HepG2 (cell line): ENCODE measurements around the gene GLCE. TPM values are rescaled to one million over a fixed set of nuclear protein-coding genes. Genes with fewer than 3 reads are reported as not detected.

Experiments
- ATF2 ChIP-seq: sonication (generic); formaldehyde crosslinking; IDR thresholded peaks from 2 replicates; pipeline ENCODE4 v1.4.0; 2020; ENCODE audit warnings: missing genetic modification reagents
- ATF7-NPFF ChIP-seq: sonication (generic); formaldehyde crosslinking; IDR thresholded peaks from 2 replicates; pipeline ENCODE4 v1.8.1; 2023; ENCODE audit warnings: mild to moderate bottlenecking, low read depth, missing genetic modification reagents, moderate library complexity
- BCL6 ChIP-seq: IDR thresholded peaks from 2 replicates; pipeline ENCODE4 v1.6.1; 2016; ENCODE audit warnings: missing genetic modification reagents, missing compliant biosample characterization
- FUBP1 ChIP-seq: sonication (generic); formaldehyde crosslinking; IDR thresholded peaks from 2 replicates; pipeline ENCODE4 v1.5.1; 2020; ENCODE audit warnings: missing genetic modification reagents, mild to moderate bottlenecking, borderline replicate concordance
- HCFC1 ChIP-seq: fragments of 150-350 bp; IDR thresholded peaks from 2 replicates; pipeline ENCODE4 v1.6.1; 2014; ENCODE audit warnings: low read depth, low read length
- HDAC2 ChIP-seq: sonication (generic); formaldehyde crosslinking; IDR thresholded peaks from 2 replicates; pipeline ENCODE4 v1.4.0; 2020; ENCODE audit warnings: missing genetic modification reagents
- HDAC6 ChIP-seq: fragments of 200-600 bp; sonication (generic); IDR thresholded peaks from 2 replicates; pipeline ENCODE4 v1.7.0; 2017; ENCODE audit warnings: mild to moderate bottlenecking, antibody characterized with exemption, low read length, low read depth
- KDM5B ChIP-seq: sonication (generic); formaldehyde crosslinking; IDR thresholded peaks from 2 replicates; pipeline ENCODE4 v1.4.0; 2020; ENCODE audit warnings: missing genetic modification reagents, mild to moderate bottlenecking, borderline replicate concordance
- MLLT10 ChIP-seq: sonication (generic); formaldehyde crosslinking; IDR thresholded peaks from 2 replicates; pipeline ENCODE4 v1.4.0; 2020; ENCODE audit warnings: missing genetic modification reagents
- REL ChIP-seq: sonication (generic); formaldehyde crosslinking; conservative IDR thresholded peaks from 2 replicates; pipeline ENCODE4 v1.8.0; 2022; ENCODE audit warnings: mild to moderate bottlenecking, missing genetic modification reagents, moderate library complexity
- SKI ChIP-seq: fragments of 450-650 bp; IDR thresholded peaks from one replicate; pipeline ENCODE4 v1.6.1; 2018; ENCODE audit warnings: mild to moderate bottlenecking; ENCODE audit not compliant: partially characterized antibody
- SMYD3 ChIP-seq: sonication (generic); formaldehyde crosslinking; IDR thresholded peaks from 2 replicates; pipeline ENCODE4 v1.8.1; 2023; ENCODE audit warnings: mild to moderate bottlenecking, missing genetic modification reagents
- SOX5 ChIP-seq: IDR thresholded peaks from 2 replicates; pipeline ENCODE4 v1.6.1; 2016; ENCODE audit warnings: borderline replicate concordance
- SRY ChIP-seq: sonication (generic); formaldehyde crosslinking; IDR thresholded peaks from 2 replicates; pipeline ENCODE4 v1.8.0; 2022; ENCODE audit warnings: mild to moderate bottlenecking, missing genetic modification reagents
- ZBTB26 ChIP-seq: IDR thresholded peaks from 2 replicates; pipeline ENCODE4 v1.6.1; 2016; ENCODE audit warnings: missing compliant biosample characterization, missing genetic modification reagents, borderline replicate concordance
- ZBTB3 ChIP-seq: sonication (generic); formaldehyde crosslinking; IDR thresholded peaks from 2 replicates; pipeline ENCODE4 v1.4.0; 2020; ENCODE audit warnings: low read depth, mild to moderate bottlenecking, moderate library complexity, missing genetic modification reagents, borderline replicate concordance
- ZFP1 ChIP-seq: IDR thresholded peaks from 2 replicates; pipeline ENCODE4 v1.6.1; 2016
- ZFX ChIP-seq: sonication (generic); formaldehyde crosslinking; IDR thresholded peaks from 2 replicates; pipeline ENCODE4 v1.4.0; 2020; ENCODE audit warnings: mild to moderate bottlenecking, low read depth, missing genetic modification reagents, moderate library complexity
- ZNF281 ChIP-seq: sonication (generic); formaldehyde crosslinking; IDR thresholded peaks from 2 replicates; pipeline ENCODE4 v1.4.0; 2020; ENCODE audit warnings: missing genetic modification reagents, borderline replicate concordance
- ZNF460 ChIP-seq: sonication (generic); formaldehyde crosslinking; IDR thresholded peaks from 2 replicates; pipeline ENCODE4 v1.5.1; 2020; ENCODE audit warnings: missing genetic modification reagents, mild to moderate bottlenecking, borderline replicate concordance
- ZNF558 ChIP-seq: sonication (generic); formaldehyde crosslinking; IDR thresholded peaks from 2 replicates; pipeline ENCODE4 v1.9.0; 2022; ENCODE audit warnings: mild to moderate bottlenecking, missing genetic modification reagents, borderline replicate concordance
- ZNF567 ChIP-seq: sonication (generic); formaldehyde crosslinking; IDR thresholded peaks from 2 replicates; pipeline ENCODE4 v1.8.1; 2023; ENCODE audit warnings: mild to moderate bottlenecking, missing genetic modification reagents, borderline replicate concordance
- ZNF598 ChIP-seq: sonication (generic); formaldehyde crosslinking; IDR thresholded peaks from 2 replicates; pipeline ENCODE4 v1.5.1; 2020; ENCODE audit warnings: mild to moderate bottlenecking, missing genetic modification reagents, borderline replicate concordance
- polyA plus RNA-seq, 8 experiments: library from polyadenylated mRNA; depleted of rRNA in 3 of 8; stranded (reverse) in 7 of 8; unstranded in 1 of 8; fragments of >200 nt; fragmentation: Illumina TruSeq in 4 of 8; extraction: Trizol in 4 of 8; gene quantifications; 2 replicates each; pipeline versions ENCODE4 v1.2.1 to v1.2.3, GENCODE V29; 2011 to 2016; ENCODE audit warnings: low read depth in 4 of 8, missing spikeins in 1 of 8, mixed read lengths in 1 of 8; ENCODE audit not compliant: insufficient read depth in 1 of 8
- total RNA-seq, 5 experiments: library from RNA; depleted of rRNA; stranded (reverse); fragments of >200 nt; fragmentation: Illumina TruSeq; extraction: Trizol; gene quantifications; 2 replicates each; pipeline ENCODE4 v1.2.3, GENCODE V29; 2016; ENCODE audit warnings: low read depth in 1 of 5

Gene GLCE
- total and polyA plus RNA-seq, 2 of the 13 experiments (the other 11 are each of a cell fraction or from before 2014, with no cell fraction given): 12.9 to 23.4 TPM

- TF ChIP-seq HDAC6 (no peak), ZFX (CRISPR knock-in tag) (peak; percentile 79), ZBTB3 (CRISPR knock-in tag) (no peak), SKI (no peak), ZFP1 (CRISPR knock-in tag) (no peak), ZNF598 (CRISPR knock-in tag) (no peak), BCL6 (CRISPR knock-in tag) (peak; percentile 55), SMYD3 (CRISPR knock-in tag) (no peak), ZNF281 (no peak), HDAC2 (CRISPR knock-in tag) (peak; percentile 47), HCFC1 (0 out of 2 replicates have a peak, but pooled peaks have one; percentile 2), SRY (CRISPR knock-in tag) (no peak), FUBP1 (CRISPR knock-in tag) (no peak), ZNF567 (CRISPR knock-in tag) (no peak), REL (CRISPR knock-in tag) (no peak), ATF2 (CRISPR knock-in tag) (no peak), KDM5B (CRISPR knock-in tag) (no peak), SOX5 (CRISPR knock-in tag) (peak; percentile 40; the same call in 1 of the 2 replicates), MLLT10 (no peak), ATF7-NPFF (CRISPR knock-in tag) (peak; percentile 56), ZNF558 (CRISPR knock-in tag) (no peak), ZBTB26 (no peak), ZNF460 (no peak)
These were observed at the start of gene GLCE (continued) for GRCh38 chr15:69160141-69160993.
